WTC11 (cell line): ENCODE data around the gene FBLN2. TPM values are rescaled to one million over a fixed set of nuclear protein-coding genes. Genes with fewer than 3 reads are reported as not detected.

Experiments
- ATAC-seq: fragments of 200-7000 bp; cut with Tn5 transposase; 2 replicates; pipeline ENCODE4 v1.10.0; 2021; ENCODE audit warnings: mild to moderate bottlenecking, moderate library complexity
- CTCF ChIA-PET: fragments of 300-600 bp; sonication (Branson Sonifier 250); formaldehyde crosslinking; loops from one replicate; lab custom pipeline; 2021; ENCODE audit warnings: antibody characterized with exemption; lab: Charles Lee
- POLR2A ChIA-PET: fragments of 350-600 bp; sonication (Branson Sonifier 250); formaldehyde crosslinking; loops from one replicate; lab custom pipeline; 2021; ENCODE audit warnings: antibody characterized with exemption; lab: Charles Lee
- DNase-seq: peaks from one replicate; pipeline ENCODE4 v3.0.0; 2021; ENCODE audit warnings: low spot score
- H3K27ac Mint-ChIP-seq: 2 replicates; pipeline ENCODE4 v1.8.0; 2021; ENCODE audit warnings: mixed read lengths
- H3K27me3 Mint-ChIP-seq: 2 replicates; pipeline ENCODE4 v1.8.0; 2021; ENCODE audit warnings: low read depth, mild to moderate bottlenecking, moderate library complexity, mixed read lengths
- H3K36me3 Mint-ChIP-seq: 2 replicates; pipeline ENCODE4 v1.8.0; 2021; ENCODE audit warnings: mixed read lengths
- H3K4me1 Mint-ChIP-seq: 2 replicates; pipeline ENCODE4 v1.8.0; 2022; ENCODE audit warnings: mixed read lengths
- H3K4me3 Mint-ChIP-seq: 2 replicates; pipeline ENCODE4 v1.8.0; 2021; ENCODE audit warnings: mild to moderate bottlenecking, moderate library complexity, mixed read lengths
- H3K9me3 Mint-ChIP-seq: 2 replicates; pipeline ENCODE4 v1.8.0; 2021; ENCODE audit warnings: mixed read lengths
- CBFB ChIP-seq: sonication (generic); formaldehyde crosslinking; IDR thresholded peaks from 2 replicates; pipeline ENCODE4 v1.8.1; 2022; ENCODE audit warnings: mild to moderate bottlenecking, low read depth, missing genetic modification reagents
- EMX1 ChIP-seq: fragments of 250-450 bp; sonication (Bioruptor Pico); IDR thresholded peaks from 2 replicates; pipeline ENCODE4 v1.8.0; 2021; ENCODE audit warnings: mild to moderate bottlenecking
- ETV6 ChIP-seq: sonication (generic); formaldehyde crosslinking; IDR thresholded peaks from 2 replicates; pipeline ENCODE4 v1.8.1; 2022; ENCODE audit warnings: mild to moderate bottlenecking, missing genetic modification reagents
- FOXK1 ChIP-seq: sonication (generic); formaldehyde crosslinking; IDR thresholded peaks from 2 replicates; pipeline ENCODE4 v1.8.0; 2022; ENCODE audit warnings: mild to moderate bottlenecking, moderate library complexity, missing genetic modification reagents
- IRF2 ChIP-seq: sonication (generic); formaldehyde crosslinking; IDR thresholded peaks from 2 replicates; pipeline ENCODE4 v1.8.0; 2022; ENCODE audit warnings: low read depth, missing genetic modification reagents, borderline replicate concordance
- JAZF1 ChIP-seq: fragments of 250-450 bp; sonication (Bioruptor Pico); IDR thresholded peaks from 2 replicates; pipeline ENCODE4 v1.9.0; 2021; ENCODE audit warnings: moderate library complexity, mild to moderate bottlenecking, inconsistent platforms
- MXD4 ChIP-seq: fragments of 250-450 bp; sonication (Bioruptor Pico); IDR thresholded peaks from 2 replicates; pipeline ENCODE4 v1.8.0; 2021; ENCODE audit warnings: mild to moderate bottlenecking, moderate library complexity, borderline replicate concordance
- NR1H2 ChIP-seq: sonication (generic); formaldehyde crosslinking; IDR thresholded peaks from 2 replicates; pipeline ENCODE4 v1.9.0; 2021; ENCODE audit warnings: mild to moderate bottlenecking, moderate library complexity, missing genetic modification reagents
- NR2C2 ChIP-seq: sonication (generic); formaldehyde crosslinking; IDR thresholded peaks from 2 replicates; pipeline ENCODE4 v1.8.0; 2022; ENCODE audit warnings: mild to moderate bottlenecking, missing genetic modification reagents
- PREB ChIP-seq: sonication (generic); formaldehyde crosslinking; IDR thresholded peaks from 2 replicates; pipeline ENCODE4 v1.8.1; 2022; ENCODE audit warnings: mild to moderate bottlenecking, missing genetic modification reagents, moderate library complexity, borderline replicate concordance
- PRRX2 ChIP-seq: fragments of 250-450 bp; sonication (Bioruptor Pico); IDR thresholded peaks from 2 replicates; pipeline ENCODE4 v1.8.0; 2021; ENCODE audit warnings: mild to moderate bottlenecking
- RORB ChIP-seq: fragments of 250-450 bp; sonication (Bioruptor Pico); IDR thresholded peaks from 2 replicates; pipeline ENCODE4 v1.9.0; 2021; ENCODE audit warnings: mild to moderate bottlenecking
- TP53 ChIP-seq: sonication (generic); formaldehyde crosslinking; IDR thresholded peaks from 2 replicates; pipeline ENCODE4 v1.8.1; 2023; ENCODE audit warnings: mild to moderate bottlenecking, missing genetic modification reagents
- ZNF138 ChIP-seq: sonication (generic); formaldehyde crosslinking; conservative IDR thresholded peaks from 2 replicates; pipeline ENCODE4 v1.8.1; 2022; ENCODE audit warnings: mild to moderate bottlenecking, moderate library complexity, missing genetic modification reagents
- ZNF532 ChIP-seq: fragments of 250-450 bp; sonication (Bioruptor Pico); IDR thresholded peaks from 2 replicates; pipeline ENCODE4 v1.9.0; 2021; ENCODE audit warnings: mild to moderate bottlenecking, borderline replicate concordance
- total RNA-seq: library from RNA; stranded (reverse); gene quantifications from 3 replicates; pipeline ENCODE4 v1.2.3, GENCODE V29; 2021
- TF ChIP-seq, protein P1 (sequence below): sonication (generic); formaldehyde crosslinking; IDR thresholded peaks from 2 replicates; pipeline ENCODE4 v1.8.0; 2022; ENCODE audit warnings: mild to moderate bottlenecking, missing genetic modification reagents
- TF ChIP-seq, protein P2 (sequence below): sonication (generic); formaldehyde crosslinking; IDR thresholded peaks from 2 replicates; pipeline ENCODE4 v1.8.1; 2022; ENCODE audit warnings: missing genetic modification reagents, borderline replicate concordance
- TF ChIP-seq, protein P3 (sequence below): sonication (generic); formaldehyde crosslinking; conservative IDR thresholded peaks from 2 replicates; pipeline ENCODE4 v1.8.1; 2022; ENCODE audit warnings: mild to moderate bottlenecking, missing genetic modification reagents
- TF ChIP-seq, protein P4 (sequence below): sonication (generic); formaldehyde crosslinking; IDR thresholded peaks from 2 replicates; pipeline ENCODE4 v1.8.0; 2022; ENCODE audit warnings: mild to moderate bottlenecking, missing genetic modification reagents

FBLN2 gene
- total RNA-seq, 1 experiment from 2014 or later = 20.7 TPM

GRCh38 chr3:13532085-13532484 lies 16.8 kb upstream of the FBLN2 start:
- H3K27me3 Mint-ChIP-seq = no peaks in the 10 kb centered on the region; the same call in none of the 2 replicates
- TF ChIP-seq CBFB (CRISPR knock-in tag) (no peak), ETV6 (CRISPR knock-in tag) (no peak), MXD4 (CRISPR knock-in tag) (no peak), NR2C2 (CRISPR knock-in tag) (no peak), PRRX2 (CRISPR knock-in tag) (no peak), ZNF532 (no peak), RORB (CRISPR knock-in tag) (no peak), EMX1 (no peak), FOXK1 (no peak), PREB (CRISPR knock-in tag) (no peak), TP53 (CRISPR knock-in tag) (no peak), ZNF138 (CRISPR knock-in tag) (no peak), IRF2 (no peak), NR1H2 (no peak), JAZF1 (CRISPR knock-in tag) (no peak)
- TF ChIP-seq, protein P1, sequence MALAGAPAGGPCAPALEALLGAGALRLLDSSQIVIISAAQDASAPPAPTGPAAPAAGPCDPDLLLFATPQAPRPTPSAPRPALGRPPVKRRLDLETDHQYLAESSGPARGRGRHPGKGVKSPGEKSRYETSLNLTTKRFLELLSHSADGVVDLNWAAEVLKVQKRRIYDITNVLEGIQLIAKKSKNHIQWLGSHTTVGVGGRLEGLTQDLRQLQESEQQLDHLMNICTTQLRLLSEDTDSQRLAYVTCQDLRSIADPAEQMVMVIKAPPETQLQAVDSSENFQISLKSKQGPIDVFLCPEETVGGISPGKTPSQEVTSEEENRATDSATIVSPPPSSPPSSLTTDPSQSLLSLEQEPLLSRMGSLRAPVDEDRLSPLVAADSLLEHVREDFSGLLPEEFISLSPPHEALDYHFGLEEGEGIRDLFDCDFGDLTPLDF (CRISPR knock-in tag) = no peak
- TF ChIP-seq, protein P2, sequence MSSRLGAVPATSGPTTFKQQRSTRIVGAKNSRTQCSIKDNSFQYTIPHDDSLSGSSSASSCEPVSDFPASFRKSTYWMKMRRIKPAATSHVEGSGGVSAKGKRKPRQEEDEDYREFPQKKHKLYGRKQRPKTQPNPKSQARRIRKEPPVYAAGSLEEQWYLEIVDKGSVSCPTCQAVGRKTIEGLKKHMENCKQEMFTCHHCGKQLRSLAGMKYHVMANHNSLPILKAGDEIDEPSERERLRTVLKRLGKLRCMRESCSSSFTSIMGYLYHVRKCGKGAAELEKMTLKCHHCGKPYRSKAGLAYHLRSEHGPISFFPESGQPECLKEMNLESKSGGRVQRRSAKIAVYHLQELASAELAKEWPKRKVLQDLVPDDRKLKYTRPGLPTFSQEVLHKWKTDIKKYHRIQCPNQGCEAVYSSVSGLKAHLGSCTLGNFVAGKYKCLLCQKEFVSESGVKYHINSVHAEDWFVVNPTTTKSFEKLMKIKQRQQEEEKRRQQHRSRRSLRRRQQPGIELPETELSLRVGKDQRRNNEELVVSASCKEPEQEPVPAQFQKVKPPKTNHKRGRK (CRISPR knock-in tag) = no peak
- TF ChIP-seq, protein P3, sequence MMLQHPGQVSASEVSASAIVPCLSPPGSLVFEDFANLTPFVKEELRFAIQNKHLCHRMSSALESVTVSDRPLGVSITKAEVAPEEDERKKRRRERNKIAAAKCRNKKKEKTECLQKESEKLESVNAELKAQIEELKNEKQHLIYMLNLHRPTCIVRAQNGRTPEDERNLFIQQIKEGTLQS = no peak
- TF ChIP-seq, protein P4, sequence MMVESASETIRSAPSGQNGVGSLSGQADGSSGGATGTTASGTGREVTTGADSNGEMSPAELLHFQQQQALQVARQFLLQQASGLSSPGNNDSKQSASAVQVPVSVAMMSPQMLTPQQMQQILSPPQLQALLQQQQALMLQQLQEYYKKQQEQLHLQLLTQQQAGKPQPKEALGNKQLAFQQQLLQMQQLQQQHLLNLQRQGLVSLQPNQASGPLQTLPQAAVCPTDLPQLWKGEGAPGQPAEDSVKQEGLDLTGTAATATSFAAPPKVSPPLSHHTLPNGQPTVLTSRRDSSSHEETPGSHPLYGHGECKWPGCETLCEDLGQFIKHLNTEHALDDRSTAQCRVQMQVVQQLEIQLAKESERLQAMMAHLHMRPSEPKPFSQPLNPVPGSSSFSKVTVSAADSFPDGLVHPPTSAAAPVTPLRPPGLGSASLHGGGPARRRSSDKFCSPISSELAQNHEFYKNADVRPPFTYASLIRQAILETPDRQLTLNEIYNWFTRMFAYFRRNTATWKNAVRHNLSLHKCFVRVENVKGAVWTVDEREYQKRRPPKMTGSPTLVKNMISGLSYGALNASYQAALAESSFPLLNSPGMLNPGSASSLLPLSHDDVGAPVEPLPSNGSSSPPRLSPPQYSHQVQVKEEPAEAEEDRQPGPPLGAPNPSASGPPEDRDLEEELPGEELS (CRISPR knock-in tag) = no peak
- no peaks in the 10 kb centered on the region for H3K36me3 Mint-ChIP-seq
- POLR2A ChIA-PET = no interaction called here
- ATAC-seq (no peak), DNase-seq (no peak)
- no peak overlapping the region for H3K27ac Mint-ChIP-seq
- peaks cover 2% of the 10 kb centered on the region for H3K9me3 Mint-ChIP-seq
- no peak overlapping the region for H3K4me3 Mint-ChIP-seq
- peaks cover 24% of the 10 kb centered on the region for H3K4me1 Mint-ChIP-seq
- CTCF ChIA-PET = interaction anchor here (1.9 kb wide), 1 partner anchor 12 kb away, joined by 7 read pairs; no protein-coding TSS in a partner anchor
